GM21723 (cell line): Measurements from ENCODE around the gene KCNJ9.

Experiments
- ATAC-seq: cut with Tn5 transposase; IDR thresholded peaks from one replicate; pipeline ENCODE4 v1.9.1; 2021; ENCODE audit warnings: mild to moderate bottlenecking, moderate library complexity; ENCODE audit not compliant: unreplicated experiment

The KCNJ9 gene

DNA sequence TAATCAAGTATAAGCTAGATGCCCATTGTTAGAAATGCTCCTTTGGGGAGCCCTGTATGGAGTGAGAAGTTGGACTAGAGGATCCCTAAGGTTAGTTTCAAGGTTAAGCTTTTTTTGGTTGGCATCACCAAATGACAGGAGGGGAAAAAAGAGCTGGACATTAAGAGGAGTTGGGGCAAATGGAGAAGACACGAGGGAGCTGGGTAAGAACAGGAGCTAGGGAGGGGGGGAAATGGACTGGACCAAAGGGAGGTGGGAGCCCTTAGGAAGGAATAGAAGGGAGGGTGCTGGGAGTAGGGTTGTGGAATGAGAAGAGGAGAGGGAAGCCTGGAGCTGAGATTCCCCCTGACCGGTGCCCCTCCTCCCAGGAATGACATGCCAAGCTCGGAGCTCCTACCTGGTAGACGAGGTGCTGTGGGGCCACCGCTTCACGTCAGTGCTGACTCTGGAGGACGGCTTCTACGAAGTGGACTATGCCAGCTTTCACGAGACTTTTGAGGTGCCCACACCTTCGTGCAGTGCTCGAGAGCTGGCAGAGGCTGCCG lies 5.9 kb downstream of the KCNJ9 start:
- no peak for ATAC-seq

DNA sequence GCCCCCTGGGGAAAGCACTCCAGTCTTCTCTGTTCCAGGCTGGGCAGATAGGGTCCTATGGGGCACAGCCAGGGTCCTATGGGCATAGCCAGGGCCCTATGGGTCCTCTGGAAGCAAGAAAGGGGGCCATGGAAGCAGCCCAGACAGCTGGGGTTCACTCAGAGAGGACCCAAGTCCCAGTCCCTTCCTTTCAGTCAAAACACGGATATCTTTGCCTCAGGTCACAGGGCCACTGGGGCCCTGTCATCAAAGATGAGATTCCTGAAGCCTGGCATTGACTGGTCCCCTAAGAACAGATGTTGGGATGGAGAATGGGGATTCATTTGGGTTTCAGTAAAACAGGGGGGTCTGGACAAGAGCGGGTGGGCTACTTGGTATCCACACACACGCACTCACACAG lies 8.5 kb downstream of the KCNJ9 start:
- ATAC-seq: no peak

DNA sequence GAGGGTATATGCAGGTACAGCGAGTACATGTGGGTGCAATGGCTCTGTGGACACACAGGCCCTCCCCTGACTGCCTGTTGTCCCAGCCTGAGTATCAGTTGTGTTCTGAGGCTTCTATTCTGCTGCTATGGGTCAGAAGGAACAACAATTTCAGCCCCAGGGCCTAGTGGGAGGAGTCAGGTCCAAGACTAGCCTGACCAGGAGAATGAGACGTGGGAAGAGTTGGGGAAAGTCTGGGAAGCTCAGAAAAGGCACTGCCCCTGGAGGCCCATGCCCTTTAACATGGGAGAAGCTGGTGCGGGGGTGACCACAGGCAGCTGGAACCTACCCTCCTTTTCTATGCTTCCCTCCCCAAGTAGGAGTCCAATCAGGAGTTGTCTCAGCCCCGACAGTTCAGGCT lies 9.4 kb downstream of the KCNJ9 start:
- no peak for ATAC-seq

DNA sequence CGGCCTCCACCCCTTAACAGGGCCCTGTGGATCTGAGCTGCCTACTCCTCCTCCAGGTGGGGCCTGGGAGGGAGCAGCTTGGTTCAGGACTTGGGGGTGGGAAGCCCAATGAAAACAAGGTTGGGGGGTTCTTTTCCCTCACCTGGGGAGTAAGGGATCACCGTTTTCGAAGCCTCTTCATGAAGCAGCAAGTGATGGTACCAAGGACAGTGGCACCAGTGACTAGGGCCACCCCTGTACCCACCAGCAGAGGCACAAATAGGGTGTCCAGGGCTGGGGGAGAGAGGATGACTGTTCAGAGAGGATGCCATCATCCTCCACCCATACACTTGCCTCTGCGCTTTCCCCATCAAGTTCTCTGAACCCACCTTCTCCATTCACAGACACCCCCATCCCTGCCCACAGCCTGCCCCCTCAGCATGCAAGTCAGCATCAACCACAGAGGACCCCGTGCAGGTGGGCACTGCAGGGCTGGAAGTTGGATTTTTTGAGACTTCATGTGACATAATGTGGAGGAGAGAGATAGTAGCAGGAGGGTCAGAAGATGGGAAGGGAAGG lies 10.4 kb downstream of the KCNJ9 start:
- no peak for ATAC-seq

DNA sequence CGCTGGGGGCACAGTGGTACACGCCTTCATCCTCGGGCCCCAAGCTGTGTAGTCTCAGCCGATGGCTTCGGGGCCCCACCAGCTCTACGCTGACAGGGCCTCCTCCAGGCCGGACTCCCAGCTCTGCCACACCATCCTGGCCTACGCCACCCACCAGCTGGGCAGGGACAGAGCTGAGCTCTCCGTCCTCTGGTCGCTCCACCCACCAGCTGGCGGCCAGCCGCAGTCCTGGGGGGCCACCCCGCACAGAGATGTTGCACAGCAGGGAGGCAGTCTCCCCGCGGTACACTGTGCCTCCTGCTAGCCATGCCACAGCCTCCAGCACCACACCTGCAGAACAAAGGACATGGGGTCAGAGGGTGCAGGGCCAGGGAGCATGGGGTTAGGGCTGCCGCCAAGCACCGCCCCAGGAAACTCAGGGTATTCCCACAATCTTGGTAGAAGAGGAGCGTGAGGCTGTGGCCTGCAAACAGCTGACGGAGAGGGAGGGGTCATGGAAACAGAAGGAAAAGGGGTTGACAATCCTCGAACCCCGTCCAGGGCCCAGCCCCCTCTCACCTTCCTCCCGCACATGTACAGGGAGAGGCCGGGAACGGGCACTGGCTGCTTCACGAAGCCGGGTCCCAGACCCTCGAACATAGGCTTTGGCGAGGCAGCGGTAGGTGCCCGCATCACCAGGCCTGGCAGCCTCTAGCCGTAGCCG lies 11.2 kb downstream of the KCNJ9 start:
- ATAC-seq: no peak

DNA sequence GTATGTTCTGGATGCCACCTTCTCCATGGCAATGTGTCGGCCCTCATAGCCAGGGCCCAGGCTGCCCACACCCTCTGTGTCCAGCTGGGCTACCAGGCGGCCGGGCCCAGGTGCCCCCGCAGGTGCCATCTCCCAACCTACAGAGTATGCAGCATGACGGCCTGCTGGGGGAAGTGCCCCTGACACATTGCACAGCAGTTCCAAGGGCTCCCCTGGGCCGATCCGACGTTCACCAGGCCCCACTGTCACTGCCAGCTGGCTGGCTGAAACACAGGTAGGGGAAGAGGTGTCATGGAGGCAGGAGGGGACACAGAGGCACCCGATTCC lies 11.7 kb downstream of the KCNJ9 start:
- no peak for ATAC-seq

DNA sequence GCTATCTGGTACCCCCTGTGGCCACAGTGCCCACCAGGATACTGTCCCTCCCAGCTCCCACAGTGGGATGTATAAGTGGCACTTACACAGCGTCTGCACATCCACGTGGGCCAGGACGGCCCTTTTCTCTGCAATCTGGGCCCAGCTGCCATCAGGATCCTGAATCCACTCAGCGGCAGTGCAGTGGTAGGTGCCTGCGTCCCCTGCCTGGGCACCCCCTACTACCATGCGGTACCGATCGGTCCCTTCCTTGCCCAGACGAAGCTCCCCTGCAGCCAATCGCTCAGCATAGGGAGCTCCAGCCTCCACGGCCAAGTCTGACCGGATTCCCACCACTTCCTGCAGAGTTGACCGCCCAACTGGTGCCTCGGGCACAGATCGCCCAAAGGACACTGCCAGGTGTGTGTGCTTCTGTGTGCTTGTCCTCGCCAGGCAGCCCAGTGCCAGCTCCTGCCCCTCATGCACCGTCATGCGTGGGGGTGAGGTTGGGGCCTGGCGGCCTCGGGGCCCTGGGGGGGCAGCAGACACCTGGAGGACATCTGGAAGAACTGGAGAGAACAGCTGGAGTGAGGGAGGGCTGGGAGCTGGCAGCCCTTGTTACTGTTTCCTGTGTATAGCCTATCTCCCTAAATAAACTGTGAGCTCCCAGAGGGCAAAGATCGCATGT lies 12.4 kb downstream of the KCNJ9 start:
- ATAC-seq: no peak

DNA sequence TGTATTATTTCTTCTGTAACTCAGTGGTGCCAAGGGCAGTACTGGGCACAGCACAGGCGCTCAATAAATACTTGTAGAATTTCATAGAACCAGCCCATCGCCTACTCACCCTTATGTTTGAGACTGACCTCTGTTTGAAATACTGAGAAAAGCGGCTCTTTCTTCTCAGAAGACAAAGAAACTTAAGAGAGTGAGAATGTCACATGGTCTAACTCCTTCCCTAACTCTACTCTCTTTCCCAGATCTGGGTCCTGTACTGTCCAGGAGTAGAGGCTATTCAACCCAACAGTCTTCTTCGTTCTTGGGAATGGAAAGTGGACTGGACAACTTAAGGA lies 12.9 kb downstream of the KCNJ9 start:
- ATAC-seq: no peak

DNA sequence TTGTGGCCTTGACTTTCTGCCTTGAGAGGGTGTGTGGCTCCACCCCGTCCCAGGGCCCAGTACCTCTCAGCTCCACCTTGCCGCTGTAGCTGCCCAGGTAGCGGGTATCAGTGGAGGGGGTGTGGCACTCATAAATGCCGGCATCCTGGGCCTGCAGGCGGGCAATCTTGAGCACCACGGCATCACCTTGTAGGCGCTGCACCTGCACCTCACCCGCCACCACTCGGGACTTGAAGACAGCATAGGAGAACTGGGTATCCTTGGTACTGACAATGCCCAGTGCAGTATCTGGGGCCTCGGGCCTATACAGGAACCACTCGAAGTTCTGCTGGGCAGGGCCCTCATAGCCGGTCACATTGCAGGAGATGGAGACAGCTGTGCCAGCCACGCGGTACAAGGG lies 13.5 kb downstream of the KCNJ9 start:
- ATAC-seq: no peak

DNA sequence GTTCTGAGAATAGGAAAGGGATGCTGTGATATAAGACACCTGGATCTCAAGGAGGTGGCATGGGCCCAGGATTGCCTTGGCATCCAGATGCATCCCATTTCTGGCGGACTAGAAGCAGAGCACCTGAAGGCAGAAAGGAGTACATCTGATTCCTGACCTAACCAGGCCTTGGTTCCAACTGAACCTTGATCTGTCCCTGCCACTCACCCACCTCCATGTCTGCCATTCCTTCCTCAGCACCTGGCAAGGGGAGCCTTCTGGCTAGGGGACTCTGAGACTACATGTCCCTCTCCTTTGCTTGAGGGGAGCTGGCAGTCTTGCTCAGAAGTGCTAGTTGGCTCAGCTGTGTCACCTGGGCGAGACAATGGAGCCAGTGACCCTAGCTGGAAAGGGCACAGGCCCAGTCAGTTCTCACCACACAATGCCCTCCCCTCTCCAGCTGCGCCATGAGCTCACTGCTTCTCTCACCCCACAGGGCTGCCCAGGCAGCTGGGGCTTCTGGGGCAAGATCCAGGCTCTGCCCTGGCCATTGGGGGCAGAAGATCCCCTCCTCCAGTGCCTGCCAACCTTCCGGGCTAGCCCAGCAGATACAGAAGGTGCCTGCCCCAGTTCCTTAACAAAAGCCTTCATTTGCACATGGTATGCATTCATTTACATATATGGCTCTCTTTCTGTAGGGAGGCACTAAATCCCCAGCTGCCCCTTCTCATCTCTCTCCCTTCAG lies 14.2 kb downstream of the KCNJ9 start:
- ATAC-seq: no peak

DNA sequence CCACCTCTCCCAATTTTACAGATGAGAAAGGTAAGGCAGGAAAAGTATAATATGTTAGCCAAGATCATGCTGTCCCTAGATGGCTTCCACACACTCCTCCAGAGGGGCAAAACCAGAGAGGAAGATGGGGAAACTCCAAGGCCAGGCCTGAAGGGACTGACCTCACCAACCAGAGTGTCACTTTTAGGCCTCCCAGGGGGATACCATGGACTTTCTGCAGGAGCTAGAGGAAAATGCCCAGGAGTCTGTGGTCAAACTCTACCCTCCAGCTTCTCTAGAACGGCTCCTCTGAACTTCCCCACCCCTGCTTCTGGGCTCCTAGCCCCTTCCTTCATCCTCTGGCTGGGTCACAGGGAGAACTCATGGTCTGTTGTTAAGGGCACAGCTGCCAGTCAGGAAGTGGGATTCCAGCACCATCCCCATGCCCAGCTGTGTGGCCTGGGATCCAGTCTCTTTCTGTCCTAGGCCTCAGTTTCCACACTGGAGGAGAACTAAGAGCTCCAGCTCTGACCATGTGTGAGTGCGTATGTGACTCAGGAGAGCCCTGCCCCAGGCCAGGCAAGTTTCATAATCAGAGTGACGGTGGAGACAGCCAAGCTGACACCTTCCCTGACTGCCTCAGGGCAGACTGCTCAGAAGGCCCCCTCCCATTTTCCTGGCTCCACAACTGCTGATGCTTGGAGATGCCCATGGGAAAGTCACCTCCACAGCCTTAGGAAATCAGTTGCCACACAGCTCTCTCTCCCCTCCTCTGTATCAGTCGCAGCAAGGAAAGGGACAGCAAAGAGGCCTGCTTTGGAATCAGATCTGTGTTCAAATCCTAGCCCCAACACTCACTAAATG lies 15.2 kb downstream of the KCNJ9 start:
- ATAC-seq: no peak

DNA sequence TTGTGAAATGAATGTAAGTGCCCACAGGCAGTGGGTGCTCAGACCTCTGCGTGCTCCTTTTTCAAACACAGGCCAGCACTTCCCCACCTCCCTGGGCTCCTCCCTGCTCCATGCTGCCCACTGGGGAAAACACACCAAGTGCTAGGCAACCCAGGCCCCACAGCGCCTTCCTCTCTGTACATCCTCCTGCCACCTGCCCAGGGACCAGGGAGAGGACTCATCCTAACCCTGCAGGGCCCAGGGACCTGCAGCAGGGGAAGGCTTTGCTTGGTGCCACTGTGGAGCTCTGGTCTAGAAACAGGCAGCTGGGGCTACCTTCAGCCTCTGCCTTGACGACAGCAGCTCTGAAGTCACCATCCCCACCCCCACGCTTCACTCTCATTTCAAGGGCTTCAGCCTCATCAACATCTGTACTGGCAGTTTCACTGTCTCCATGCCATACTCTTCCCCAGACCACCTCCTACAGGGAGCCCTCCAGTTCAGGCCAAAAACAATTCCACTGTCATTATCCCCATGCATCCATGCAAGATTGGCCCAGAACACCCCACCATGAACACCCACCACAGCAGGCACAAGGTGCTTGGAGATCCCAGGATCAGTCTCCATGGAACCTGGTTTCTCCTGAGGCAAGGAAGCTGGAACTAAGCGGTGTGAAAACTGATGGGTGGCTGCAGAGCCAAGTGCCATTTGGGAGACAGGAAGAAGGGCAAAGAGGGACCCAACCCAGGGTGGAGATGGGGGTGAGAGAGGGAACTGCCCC lies 16.0 kb downstream of the KCNJ9 start:
- no peak for ATAC-seq

DNA sequence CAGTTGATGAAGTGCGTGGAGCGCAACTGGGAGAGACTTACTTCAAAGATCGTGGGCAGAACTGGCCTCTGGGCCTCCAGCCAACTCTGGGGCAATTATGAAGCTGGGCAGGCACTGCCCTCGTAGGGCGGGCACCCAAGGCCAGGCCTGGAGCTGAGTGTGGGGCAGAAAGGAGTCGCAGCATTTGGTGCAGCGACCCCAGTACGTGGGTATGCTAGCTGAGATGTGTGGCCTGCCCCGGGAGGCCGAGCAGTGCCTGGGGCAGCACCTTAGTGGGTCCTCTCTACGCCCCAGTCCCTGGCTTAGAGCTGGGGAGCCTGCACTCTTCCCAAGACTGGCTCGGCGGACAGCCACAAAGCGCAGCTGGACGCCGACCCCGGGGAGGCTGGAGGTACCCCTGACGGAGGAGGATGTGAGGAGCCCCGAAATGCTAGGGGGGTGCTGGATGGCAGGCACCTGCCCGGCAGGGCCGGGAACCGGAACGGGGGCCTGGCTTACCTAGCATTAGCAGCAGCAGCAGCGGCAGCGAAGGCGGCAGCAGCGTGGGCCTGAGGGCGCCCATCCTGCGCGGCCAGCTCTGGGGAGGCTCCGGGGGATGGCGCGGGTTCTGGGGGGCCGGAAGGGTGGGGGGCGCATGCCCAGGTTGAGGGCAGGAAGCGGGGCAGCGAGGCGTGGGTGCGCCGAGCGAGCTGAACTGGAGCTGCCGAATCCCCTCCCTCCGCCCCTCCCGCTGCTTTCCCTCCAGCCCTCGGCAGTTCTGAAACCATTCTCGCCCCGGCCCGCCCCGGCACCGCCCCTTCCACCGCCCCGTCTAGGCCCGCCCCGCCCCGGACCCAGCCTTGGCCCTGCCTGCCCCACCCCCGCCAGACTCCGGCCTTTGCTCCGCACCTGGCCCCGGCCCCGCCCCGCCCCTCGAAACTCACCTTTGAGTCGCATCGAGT lies 16.8 kb downstream of the KCNJ9 start, which contains the start of gene IGSF8:
IGSF8 (minus strand) TSS at position 709 of the 941 bp plus-strand sequence; CDS start at position 562, 147 bp downstream.
- ATAC-seq: peak; percentile 56

DNA sequence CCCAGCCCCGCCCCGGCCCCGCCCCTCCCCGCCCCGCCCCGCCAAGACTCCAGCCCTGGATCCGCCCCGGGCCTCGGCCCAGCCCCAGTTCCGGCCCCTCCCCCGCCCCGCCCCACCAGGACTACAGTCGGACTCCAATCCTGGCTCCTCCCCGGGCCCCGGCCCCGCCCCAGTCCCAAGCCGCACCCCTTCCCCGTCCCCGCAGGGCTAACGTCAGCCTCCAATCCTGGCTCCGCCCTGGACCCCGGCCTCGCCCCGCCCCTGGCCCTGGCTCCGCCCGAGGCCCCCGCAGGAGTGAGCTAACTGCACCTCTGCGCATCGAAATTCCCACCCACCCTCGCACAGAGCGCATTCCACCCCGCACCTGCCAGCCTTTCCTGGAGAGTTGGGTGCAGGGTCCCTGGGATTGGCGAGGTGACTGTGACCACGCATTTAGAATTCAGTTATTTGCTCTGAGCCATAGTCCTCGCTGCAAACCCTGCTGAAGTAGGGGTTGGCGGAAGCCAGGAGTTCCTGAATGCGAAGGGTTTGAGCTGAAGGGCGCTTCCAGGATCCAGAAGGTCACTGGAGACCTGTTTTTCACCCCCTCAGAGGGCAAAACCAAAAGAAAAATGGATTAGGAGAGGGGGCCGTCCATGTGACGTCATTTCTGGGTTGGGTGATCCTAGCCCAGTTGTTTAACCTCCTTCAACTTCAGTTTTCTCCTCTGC lies 17.7 kb downstream of the KCNJ9 start:
- ATAC-seq: peak; percentile 81

DNA sequence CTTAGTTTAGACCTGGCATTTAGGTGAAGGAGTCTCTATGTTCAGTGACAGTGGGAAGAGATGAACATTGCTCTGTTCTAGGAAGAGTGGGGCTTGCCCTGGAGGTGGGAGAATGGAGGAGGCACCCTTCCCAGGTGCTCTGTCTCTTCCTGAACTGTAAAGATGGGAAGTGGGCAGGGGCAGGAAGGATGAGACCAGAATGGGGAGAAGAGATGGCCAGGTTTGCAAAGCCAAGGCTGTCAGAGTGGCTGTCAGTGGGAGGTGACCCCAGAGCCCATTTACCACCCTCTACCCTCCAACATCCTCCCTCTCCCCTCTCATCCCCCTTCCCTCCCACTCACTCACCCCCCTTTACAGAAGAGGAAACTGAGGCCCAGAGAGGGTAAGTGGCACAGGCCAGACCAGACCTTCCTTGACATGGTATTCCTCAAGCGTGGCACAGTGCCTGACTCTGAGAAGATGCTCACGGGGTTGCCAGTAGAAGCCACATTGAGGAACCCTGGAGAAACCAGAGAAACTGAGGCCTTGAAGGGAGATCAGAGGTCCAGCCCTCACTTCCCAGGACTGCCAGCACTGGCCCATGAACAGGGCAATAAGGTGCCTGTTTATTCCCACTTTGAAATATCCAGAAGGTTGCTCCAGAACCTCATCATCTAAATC lies 18.5 kb downstream of the KCNJ9 start:
- ATAC-seq: no peak

DNA sequence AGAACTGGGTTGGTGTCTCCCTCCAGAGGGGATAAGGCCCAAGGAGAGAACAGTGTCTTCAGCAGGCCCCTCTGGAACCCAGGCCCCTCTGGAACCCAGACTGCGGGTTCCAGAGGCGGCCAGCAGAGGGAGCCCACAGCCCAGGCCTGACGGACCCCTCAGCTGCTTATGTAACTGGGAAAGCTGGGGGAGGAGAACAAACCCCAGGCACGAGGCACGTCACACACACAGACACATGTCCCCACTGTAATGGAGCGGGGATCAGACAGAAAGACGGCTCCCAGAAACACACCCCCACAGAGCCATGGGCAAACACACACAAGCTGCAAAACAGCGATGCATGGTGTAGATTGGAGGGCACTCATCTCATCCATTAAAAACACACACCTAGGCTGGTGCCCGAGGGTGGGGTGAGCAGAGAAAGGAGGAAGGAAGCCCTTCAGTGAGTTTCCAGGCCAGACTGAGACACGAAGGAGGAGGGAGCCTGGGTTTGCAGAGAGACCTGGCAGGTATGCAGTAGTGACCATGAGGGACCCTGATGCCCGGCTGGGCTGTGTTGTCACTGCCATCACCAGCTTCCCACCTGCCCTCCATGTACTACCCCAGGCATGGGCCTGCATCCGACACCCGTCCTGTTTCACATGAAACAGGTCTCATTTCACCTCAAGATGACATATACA lies 19.8 kb downstream of the KCNJ9 start:
- peak; percentile 24 for ATAC-seq
